OCI-LY3 (cell line): Measurements from ENCODE around the gene XKR7.

Experiments
- H2AFZ ChIP-seq: fragments of 200-600, 300-600 bp; shearing (Covaris generic); 2 replicates; pipeline ENCODE4 v1.6.0; 2014; ENCODE audit warnings: antibody characterized with exemption, low read depth, low read length
- H3K27ac ChIP-seq: fragments of 200-600, 300-600 bp; sonication (generic); 2 replicates; pipeline ENCODE4 v1.5.1; 2014; ENCODE audit warnings: mild to moderate bottlenecking, low read length, moderate library complexity, mixed read lengths
- H3K27me3 ChIP-seq: fragments of 200-600, 300-600 bp; sonication (generic); 2 replicates; pipeline ENCODE4 v1.6.1; 2014; ENCODE audit warnings: low read depth, low read length, mixed read lengths
- H3K36me3 ChIP-seq: fragments of 200-600, 300-600 bp; sonication (generic); replicated peaks from 2 replicates; pipeline ENCODE3; 2014; ENCODE audit warnings: low read depth, low read length, mixed read lengths
- H3K4me1 ChIP-seq: fragments of 300-600, 200-600 bp; sonication (generic); 2 replicates; pipeline ENCODE4 v1.6.1; 2014; ENCODE audit warnings: low read length, mixed read lengths
- H3K4me2 ChIP-seq: fragments of 200-600, 300-600 bp; sonication (generic); 2 replicates; pipeline ENCODE4 v1.6.1; 2014; ENCODE audit warnings: low read length, mixed read lengths
- H3K4me3 ChIP-seq: fragments of 300-600, 200-600 bp; sonication (generic); 2 replicates; pipeline ENCODE4 v1.5.1; 2014; ENCODE audit warnings: antibody characterized with exemption, mild to moderate bottlenecking, low read length, moderate library complexity
- H3K79me2 ChIP-seq: fragments of 300-600, 200-600 bp; shearing (Covaris generic); 2 replicates; pipeline ENCODE4 v1.6.1; 2014; ENCODE audit warnings: mild to moderate bottlenecking, low read length, mixed read lengths
- H3K9ac ChIP-seq: fragments of 300-600, 200-600 bp; shearing (Covaris generic); 2 replicates; pipeline ENCODE4 v1.6.0; 2014; ENCODE audit warnings: mild to moderate bottlenecking, low read length, moderate library complexity
- H3K9me3 ChIP-seq: fragments of 200-600, 300-600 bp; shearing (Covaris generic); 2 replicates; pipeline ENCODE4 v1.6.1; 2014; ENCODE audit warnings: low read length, mixed read lengths; ENCODE audit not compliant: insufficient read depth
- H4K20me1 ChIP-seq: fragments of 200-600, 300-600 bp; sonication (generic); 2 replicates; pipeline ENCODE4 v1.6.1; 2016; ENCODE audit warnings: low read length, mixed read lengths; ENCODE audit not compliant: insufficient read depth
- CTCF ChIP-seq: fragments of 200-600, 300-600 bp; sonication (generic); IDR thresholded peaks from 2 replicates; pipeline ENCODE4 v1.5.1; 2014; ENCODE audit warnings: antibody characterized with exemption, low read length, low read depth
- EZH2phosphoT487 ChIP-seq: fragments of 200-600 bp; shearing (Covaris generic); IDR thresholded peaks from 2 replicates; pipeline ENCODE4 v1.6.1; 2018; ENCODE audit warnings: antibody characterized with exemption, mixed run types, low read depth

Gene XKR7

GRCh38 chr20:31956556-31957526 lies 11.1 kb upstream of the XKR7 start:
- Histone ChIP-seq H3K27ac (peak overlapping the region; percentile 45), H4K20me1 (no peaks in the 10 kb centered on the region), H3K9me3 (no peaks in the 10 kb centered on the region), H3K4me3 (peak overlapping the region; percentile 49), H3K27me3 (peaks cover 7% of the 10 kb centered on the region; the same call in 1 of the 2 replicates), H3K4me2 (peak overlapping the region; percentile 75), H3K36me3 (no peaks in the 10 kb centered on the region), H2AFZ (0 out of 2 replicates have a peak overlapping the region, but pooled peaks have one; percentile 49), H3K4me1 (peaks cover 25% of the 10 kb centered on the region), H3K9ac (peak overlapping the region; percentile 37), H3K79me2 (peaks cover under 1% of the 10 kb centered on the region; the same call in 1 of the 2 replicates)
- no peak for TF ChIP-seq CTCF
- TF ChIP-seq EZH2phosphoT487: no peak

GRCh38 chr20:31962761-31963160 lies 5.2 kb upstream of the XKR7 start:
- H3K27me3 ChIP-seq: peaks cover 49% of the 10 kb centered on the region
- H3K27ac ChIP-seq: no peak overlapping the region
- no peak overlapping the region for H3K4me2 ChIP-seq
- no peaks in the 10 kb centered on the region for H4K20me1 ChIP-seq
- H2AFZ ChIP-seq: no peak overlapping the region
- H3K79me2 ChIP-seq: no peaks in the 10 kb centered on the region
- no peak for TF ChIP-seq CTCF
- no peak for TF ChIP-seq EZH2phosphoT487
- no peaks in the 10 kb centered on the region for H3K36me3 ChIP-seq
- no peaks in the 10 kb centered on the region for H3K9me3 ChIP-seq
- H3K9ac ChIP-seq: no peak overlapping the region
- H3K4me1 ChIP-seq: peaks cover 3% of the 10 kb centered on the region
- no peak overlapping the region for H3K4me3 ChIP-seq

- H4K20me1 ChIP-seq: peaks cover 4% of the 10 kb centered on the region; the same call in 1 of the 2 replicates
- TF ChIP-seq EZH2phosphoT487 (no peak), CTCF (no peak)
- H3K36me3 ChIP-seq: no peaks in the 10 kb centered on the region
- no peaks in the 10 kb centered on the region for H3K4me1 ChIP-seq
- H3K4me2 ChIP-seq: no peak overlapping the region
- no peaks in the 10 kb centered on the region for H3K9me3 ChIP-seq
- no peaks in the 10 kb centered on the region for H3K79me2 ChIP-seq
- no peak overlapping the region for H3K27ac ChIP-seq
- H3K27me3 ChIP-seq: peaks cover 51% of the 10 kb centered on the region
- H3K9ac ChIP-seq: no peak overlapping the region
- no peak overlapping the region for H2AFZ ChIP-seq
- no peak overlapping the region for H3K4me3 ChIP-seq
Measured at GRCh38 chr20:31963889-31964288, 4.1 kb upstream of the XKR7 start.

- no peak for TF ChIP-seq EZH2phosphoT487
- no peak for TF ChIP-seq CTCF
- H3K9ac ChIP-seq: no peak overlapping the region
- H3K27ac ChIP-seq: no peak overlapping the region
- peak overlapping the region; percentile 67 for H3K4me2 ChIP-seq
- H3K27me3 ChIP-seq: peaks cover 68% of the 10 kb centered on the region
- H3K36me3 ChIP-seq: no peaks in the 10 kb centered on the region
- peak overlapping the region; percentile 37 for H3K4me3 ChIP-seq
- H2AFZ ChIP-seq: no peak overlapping the region
- peaks cover 9% of the 10 kb centered on the region for H4K20me1 ChIP-seq
- no peaks in the 10 kb centered on the region for H3K4me1 ChIP-seq
- H3K79me2 ChIP-seq: no peaks in the 10 kb centered on the region
- no peaks in the 10 kb centered on the region for H3K9me3 ChIP-seq
Measured at GRCh38 chr20:31966991-31967655, 828 bp upstream of the XKR7 start.
